ENCODE data around the gene LIPK.
A peak's percentile ranks its signal among the peaks of the same experiment; 100 is the strongest.

DNA sequence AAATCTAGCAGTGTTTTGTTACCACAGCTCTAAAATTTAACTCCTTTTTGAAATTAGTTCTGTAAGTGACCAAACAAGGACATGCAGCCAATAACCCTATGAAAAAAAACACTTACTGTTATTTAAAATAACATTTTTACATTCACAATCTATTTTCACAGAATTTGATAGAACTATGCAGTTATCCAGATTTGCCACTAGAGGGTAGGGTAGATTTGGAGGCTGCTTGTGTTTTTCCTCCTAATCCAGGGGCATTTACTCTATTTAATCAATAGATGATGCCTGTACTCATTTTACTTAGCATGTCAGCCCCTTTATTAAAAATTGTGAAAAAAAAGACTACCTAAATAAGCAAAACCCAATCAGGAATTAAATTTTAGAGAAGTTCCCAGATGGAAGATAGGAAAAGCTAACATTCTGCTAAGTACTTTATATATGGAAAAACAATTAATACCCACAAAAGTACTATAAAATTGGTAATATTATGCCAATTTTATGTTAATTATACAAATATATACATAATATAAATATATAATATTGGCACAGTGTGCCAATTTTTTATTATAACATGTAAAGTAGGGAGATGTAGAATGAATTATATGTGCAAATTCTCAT lies 18.1 kb upstream of the LIPK start:
- TF ChIP-seq, protein P1, sequence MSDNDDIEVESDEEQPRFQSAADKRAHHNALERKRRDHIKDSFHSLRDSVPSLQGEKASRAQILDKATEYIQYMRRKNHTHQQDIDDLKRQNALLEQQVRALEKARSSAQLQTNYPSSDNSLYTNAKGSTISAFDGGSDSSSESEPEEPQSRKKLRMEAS (IDR thresholded peaks at IDR 0.05): no peak
- TF ChIP-seq FOXA1 (IDR thresholded peaks at IDR 0.05) (no peak), JUND (IDR thresholded peaks at IDR 0.05) (no peak), YY1 (IDR thresholded peaks at IDR 0.05) (no peak), SP1 (IDR thresholded peaks at IDR 0.05) (no peak), HNF4A (conservative IDR thresholded peaks at IDR 0.05) (no peak), RXRA (IDR thresholded peaks at IDR 0.05) (no peak)
- TF ChIP-seq, protein P2, sequence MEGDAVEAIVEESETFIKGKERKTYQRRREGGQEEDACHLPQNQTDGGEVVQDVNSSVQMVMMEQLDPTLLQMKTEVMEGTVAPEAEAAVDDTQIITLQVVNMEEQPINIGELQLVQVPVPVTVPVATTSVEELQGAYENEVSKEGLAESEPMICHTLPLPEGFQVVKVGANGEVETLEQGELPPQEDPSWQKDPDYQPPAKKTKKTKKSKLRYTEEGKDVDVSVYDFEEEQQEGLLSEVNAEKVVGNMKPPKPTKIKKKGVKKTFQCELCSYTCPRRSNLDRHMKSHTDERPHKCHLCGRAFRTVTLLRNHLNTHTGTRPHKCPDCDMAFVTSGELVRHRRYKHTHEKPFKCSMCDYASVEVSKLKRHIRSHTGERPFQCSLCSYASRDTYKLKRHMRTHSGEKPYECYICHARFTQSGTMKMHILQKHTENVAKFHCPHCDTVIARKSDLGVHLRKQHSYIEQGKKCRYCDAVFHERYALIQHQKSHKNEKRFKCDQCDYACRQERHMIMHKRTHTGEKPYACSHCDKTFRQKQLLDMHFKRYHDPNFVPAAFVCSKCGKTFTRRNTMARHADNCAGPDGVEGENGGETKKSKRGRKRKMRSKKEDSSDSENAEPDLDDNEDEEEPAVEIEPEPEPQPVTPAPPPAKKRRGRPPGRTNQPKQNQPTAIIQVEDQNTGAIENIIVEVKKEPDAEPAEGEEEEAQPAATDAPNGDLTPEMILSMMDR (IDR thresholded peaks at IDR 0.05; ENCODE audit: low read depth, low read length, missing input control): peak; percentile 67
- TF ChIP-seq, protein P3, sequence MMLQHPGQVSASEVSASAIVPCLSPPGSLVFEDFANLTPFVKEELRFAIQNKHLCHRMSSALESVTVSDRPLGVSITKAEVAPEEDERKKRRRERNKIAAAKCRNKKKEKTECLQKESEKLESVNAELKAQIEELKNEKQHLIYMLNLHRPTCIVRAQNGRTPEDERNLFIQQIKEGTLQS (IDR thresholded peaks at IDR 0.05): no peak
- TF ChIP-seq, protein P4, sequence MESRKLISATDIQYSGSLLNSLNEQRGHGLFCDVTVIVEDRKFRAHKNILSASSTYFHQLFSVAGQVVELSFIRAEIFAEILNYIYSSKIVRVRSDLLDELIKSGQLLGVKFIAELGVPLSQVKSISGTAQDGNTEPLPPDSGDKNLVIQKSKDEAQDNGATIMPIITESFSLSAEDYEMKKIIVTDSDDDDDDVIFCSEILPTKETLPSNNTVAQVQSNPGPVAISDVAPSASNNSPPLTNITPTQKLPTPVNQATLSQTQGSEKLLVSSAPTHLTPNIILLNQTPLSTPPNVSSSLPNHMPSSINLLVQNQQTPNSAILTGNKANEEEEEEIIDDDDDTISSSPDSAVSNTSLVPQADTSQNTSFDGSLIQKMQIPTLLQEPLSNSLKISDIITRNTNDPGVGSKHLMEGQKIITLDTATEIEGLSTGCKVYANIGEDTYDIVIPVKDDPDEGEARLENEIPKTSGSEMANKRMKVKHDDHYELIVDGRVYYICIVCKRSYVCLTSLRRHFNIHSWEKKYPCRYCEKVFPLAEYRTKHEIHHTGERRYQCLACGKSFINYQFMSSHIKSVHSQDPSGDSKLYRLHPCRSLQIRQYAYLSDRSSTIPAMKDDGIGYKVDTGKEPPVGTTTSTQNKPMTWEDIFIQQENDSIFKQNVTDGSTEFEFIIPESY (IDR thresholded peaks at IDR 0.05): no peak
- TF ChIP-seq, protein P5, sequence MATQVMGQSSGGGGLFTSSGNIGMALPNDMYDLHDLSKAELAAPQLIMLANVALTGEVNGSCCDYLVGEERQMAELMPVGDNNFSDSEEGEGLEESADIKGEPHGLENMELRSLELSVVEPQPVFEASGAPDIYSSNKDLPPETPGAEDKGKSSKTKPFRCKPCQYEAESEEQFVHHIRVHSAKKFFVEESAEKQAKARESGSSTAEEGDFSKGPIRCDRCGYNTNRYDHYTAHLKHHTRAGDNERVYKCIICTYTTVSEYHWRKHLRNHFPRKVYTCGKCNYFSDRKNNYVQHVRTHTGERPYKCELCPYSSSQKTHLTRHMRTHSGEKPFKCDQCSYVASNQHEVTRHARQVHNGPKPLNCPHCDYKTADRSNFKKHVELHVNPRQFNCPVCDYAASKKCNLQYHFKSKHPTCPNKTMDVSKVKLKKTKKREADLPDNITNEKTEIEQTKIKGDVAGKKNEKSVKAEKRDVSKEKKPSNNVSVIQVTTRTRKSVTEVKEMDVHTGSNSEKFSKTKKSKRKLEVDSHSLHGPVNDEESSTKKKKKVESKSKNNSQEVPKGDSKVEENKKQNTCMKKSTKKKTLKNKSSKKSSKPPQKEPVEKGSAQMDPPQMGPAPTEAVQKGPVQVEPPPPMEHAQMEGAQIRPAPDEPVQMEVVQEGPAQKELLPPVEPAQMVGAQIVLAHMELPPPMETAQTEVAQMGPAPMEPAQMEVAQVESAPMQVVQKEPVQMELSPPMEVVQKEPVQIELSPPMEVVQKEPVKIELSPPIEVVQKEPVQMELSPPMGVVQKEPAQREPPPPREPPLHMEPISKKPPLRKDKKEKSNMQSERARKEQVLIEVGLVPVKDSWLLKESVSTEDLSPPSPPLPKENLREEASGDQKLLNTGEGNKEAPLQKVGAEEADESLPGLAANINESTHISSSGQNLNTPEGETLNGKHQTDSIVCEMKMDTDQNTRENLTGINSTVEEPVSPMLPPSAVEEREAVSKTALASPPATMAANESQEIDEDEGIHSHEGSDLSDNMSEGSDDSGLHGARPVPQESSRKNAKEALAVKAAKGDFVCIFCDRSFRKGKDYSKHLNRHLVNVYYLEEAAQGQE (IDR thresholded peaks at IDR 0.05): no peak
